ENCODE results near the gene RSRC1.
"Not testable (repeated sequence)": the region's sequence is repeated elsewhere in the genome, so short reads cannot be mapped to it uniquely, and the experiment has no call there.

DNA sequence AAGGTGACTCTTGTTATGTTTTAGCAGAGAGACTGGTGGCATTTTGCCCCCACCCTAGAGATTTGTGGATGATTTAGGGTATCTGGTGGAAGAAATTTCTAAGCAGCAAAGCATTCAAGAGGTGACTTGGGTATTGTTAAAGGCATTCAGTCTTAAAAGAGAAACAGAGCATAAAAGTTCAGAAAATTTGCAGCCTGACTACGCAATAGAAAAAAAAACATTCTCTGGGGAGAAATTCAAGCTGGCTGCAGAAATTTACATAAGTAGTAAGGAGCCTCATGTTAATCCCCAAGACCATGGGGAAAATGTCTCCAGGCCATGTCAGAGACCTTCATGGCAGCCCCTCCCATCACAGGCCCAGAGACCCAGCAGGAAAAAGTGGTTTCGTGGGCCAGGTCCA, 231.1 kb downstream of the RSRC1 start:
- TF ChIP-seq POLR2A (IDR thresholded peaks at IDR 0.05): not testable (repeated sequence)
- TF ChIP-seq, protein P1, sequence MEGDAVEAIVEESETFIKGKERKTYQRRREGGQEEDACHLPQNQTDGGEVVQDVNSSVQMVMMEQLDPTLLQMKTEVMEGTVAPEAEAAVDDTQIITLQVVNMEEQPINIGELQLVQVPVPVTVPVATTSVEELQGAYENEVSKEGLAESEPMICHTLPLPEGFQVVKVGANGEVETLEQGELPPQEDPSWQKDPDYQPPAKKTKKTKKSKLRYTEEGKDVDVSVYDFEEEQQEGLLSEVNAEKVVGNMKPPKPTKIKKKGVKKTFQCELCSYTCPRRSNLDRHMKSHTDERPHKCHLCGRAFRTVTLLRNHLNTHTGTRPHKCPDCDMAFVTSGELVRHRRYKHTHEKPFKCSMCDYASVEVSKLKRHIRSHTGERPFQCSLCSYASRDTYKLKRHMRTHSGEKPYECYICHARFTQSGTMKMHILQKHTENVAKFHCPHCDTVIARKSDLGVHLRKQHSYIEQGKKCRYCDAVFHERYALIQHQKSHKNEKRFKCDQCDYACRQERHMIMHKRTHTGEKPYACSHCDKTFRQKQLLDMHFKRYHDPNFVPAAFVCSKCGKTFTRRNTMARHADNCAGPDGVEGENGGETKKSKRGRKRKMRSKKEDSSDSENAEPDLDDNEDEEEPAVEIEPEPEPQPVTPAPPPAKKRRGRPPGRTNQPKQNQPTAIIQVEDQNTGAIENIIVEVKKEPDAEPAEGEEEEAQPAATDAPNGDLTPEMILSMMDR (IDR thresholded peaks at IDR 0.05): not testable (repeated sequence)
